Measurements from ENCODE around the gene PTPRM.

DNA sequence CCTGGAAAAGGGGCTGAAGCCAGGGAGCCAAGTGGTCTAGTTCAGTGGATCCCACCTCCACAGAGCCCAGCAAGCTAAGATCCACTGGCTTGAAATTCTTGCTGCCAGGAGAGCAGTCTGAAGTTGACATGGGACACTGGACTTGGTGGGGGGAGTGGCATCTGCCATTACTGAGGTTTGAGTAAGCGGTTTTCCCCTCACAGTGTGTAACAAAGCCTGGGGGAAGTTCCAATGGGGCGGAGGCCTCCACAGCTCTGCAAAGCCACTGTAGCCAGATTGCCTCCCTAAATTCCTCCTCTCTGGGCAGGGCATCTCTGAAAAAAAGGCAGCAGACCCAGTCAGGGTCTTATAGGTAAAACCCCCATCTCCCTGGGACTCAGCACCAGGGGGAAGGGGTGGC lies 144.4 kb downstream of the PTPRM start:
- TF ChIP-seq CTCF (IDR thresholded peaks at IDR 0.05; ENCODE audit: poor library complexity, severe bottlenecking), result no peak
- TF ChIP-seq MXI1 (conservative IDR thresholded peaks at IDR 0.05; ENCODE audit: poor library complexity, severe bottlenecking), result no peak
- no peak for TF ChIP-seq EZH2 (IDR thresholded peaks at IDR 0.05; ENCODE audit: borderline replicate concordance, insufficient read depth, low read length, poor library complexity, severe bottlenecking)
- no peak for TF ChIP-seq TAF1 (IDR thresholded peaks at IDR 0.05; ENCODE audit: low read depth)
- TF ChIP-seq, protein P1, sequence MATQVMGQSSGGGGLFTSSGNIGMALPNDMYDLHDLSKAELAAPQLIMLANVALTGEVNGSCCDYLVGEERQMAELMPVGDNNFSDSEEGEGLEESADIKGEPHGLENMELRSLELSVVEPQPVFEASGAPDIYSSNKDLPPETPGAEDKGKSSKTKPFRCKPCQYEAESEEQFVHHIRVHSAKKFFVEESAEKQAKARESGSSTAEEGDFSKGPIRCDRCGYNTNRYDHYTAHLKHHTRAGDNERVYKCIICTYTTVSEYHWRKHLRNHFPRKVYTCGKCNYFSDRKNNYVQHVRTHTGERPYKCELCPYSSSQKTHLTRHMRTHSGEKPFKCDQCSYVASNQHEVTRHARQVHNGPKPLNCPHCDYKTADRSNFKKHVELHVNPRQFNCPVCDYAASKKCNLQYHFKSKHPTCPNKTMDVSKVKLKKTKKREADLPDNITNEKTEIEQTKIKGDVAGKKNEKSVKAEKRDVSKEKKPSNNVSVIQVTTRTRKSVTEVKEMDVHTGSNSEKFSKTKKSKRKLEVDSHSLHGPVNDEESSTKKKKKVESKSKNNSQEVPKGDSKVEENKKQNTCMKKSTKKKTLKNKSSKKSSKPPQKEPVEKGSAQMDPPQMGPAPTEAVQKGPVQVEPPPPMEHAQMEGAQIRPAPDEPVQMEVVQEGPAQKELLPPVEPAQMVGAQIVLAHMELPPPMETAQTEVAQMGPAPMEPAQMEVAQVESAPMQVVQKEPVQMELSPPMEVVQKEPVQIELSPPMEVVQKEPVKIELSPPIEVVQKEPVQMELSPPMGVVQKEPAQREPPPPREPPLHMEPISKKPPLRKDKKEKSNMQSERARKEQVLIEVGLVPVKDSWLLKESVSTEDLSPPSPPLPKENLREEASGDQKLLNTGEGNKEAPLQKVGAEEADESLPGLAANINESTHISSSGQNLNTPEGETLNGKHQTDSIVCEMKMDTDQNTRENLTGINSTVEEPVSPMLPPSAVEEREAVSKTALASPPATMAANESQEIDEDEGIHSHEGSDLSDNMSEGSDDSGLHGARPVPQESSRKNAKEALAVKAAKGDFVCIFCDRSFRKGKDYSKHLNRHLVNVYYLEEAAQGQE (IDR thresholded peaks at IDR 0.05; ENCODE audit: borderline replicate concordance), result no peak
- no peak for TF ChIP-seq SMC3 (conservative IDR thresholded peaks at IDR 0.05; ENCODE audit: poor library complexity)
